HepG2 (cell line): ENCODE measurements around the gene SPTBN2. TPM values are rescaled to one million over a fixed set of nuclear protein-coding genes. Genes with fewer than 3 reads are reported as not detected.
A peak's percentile ranks its signal among the peaks of the same experiment; 100 is the strongest.

ENCODE experiments used
- HMG20A ChIP-seq: IDR thresholded peaks from 2 replicates; pipeline ENCODE4 v1.6.1; 2016; ENCODE audit warnings: borderline replicate concordance
- HNRNPLL ChIP-seq: fragments of 200-400 bp; formaldehyde crosslinking; IDR thresholded peaks from 2 replicates; pipeline ENCODE4 v1.6.1; 2017; ENCODE audit warnings: mild to moderate bottlenecking, low read depth, low read length; ENCODE audit not compliant: poor library complexity, severe bottlenecking
- KAT8 ChIP-seq: IDR thresholded peaks from 2 replicates; pipeline ENCODE4 v1.6.1; 2016; ENCODE audit warnings: missing genetic modification reagents, missing compliant biosample characterization
- KDM5B ChIP-seq: sonication (generic); formaldehyde crosslinking; IDR thresholded peaks from 2 replicates; pipeline ENCODE4 v1.4.0; 2020; ENCODE audit warnings: missing genetic modification reagents, mild to moderate bottlenecking, borderline replicate concordance
- ONECUT2 ChIP-seq: sonication (generic); formaldehyde crosslinking; IDR thresholded peaks from 2 replicates; pipeline ENCODE4 v1.4.0; 2020; ENCODE audit warnings: missing genetic modification reagents
- PATZ1 ChIP-seq: sonication (generic); formaldehyde crosslinking; IDR thresholded peaks from 2 replicates; pipeline ENCODE4 v1.4.0; 2020; ENCODE audit warnings: missing genetic modification reagents
- SALL1 ChIP-seq: sonication (generic); formaldehyde crosslinking; IDR thresholded peaks from 2 replicates; pipeline ENCODE4 v1.8.0; 2022; ENCODE audit warnings: mild to moderate bottlenecking, missing genetic modification reagents
- SUZ12 ChIP-seq: fragments of 150-350 bp; IDR thresholded peaks from 2 replicates; pipeline ENCODE4 v1.6.1; 2014; ENCODE audit warnings: low read depth, low read length
- ZBTB38 ChIP-seq: sonication (generic); formaldehyde crosslinking; IDR thresholded peaks from 2 replicates; pipeline ENCODE4 v1.5.1; 2020; ENCODE audit warnings: mild to moderate bottlenecking, missing genetic modification reagents
- ZBTB39 ChIP-seq: sonication (generic); formaldehyde crosslinking; IDR thresholded peaks from 2 replicates; pipeline ENCODE4 v1.5.0; 2020; ENCODE audit warnings: missing genetic modification reagents
- ZFP82 ChIP-seq: sonication (generic); formaldehyde crosslinking; IDR thresholded peaks from 2 replicates; pipeline ENCODE4 v1.5.1; 2020; ENCODE audit warnings: mild to moderate bottlenecking, missing genetic modification reagents, borderline replicate concordance
- ZFYVE20 ChIP-seq: sonication (generic); formaldehyde crosslinking; IDR thresholded peaks from 2 replicates; pipeline ENCODE4 v1.8.0; 2023; ENCODE audit warnings: low read depth, mild to moderate bottlenecking, moderate library complexity, missing genetic modification reagents, borderline replicate concordance
- ZNF275 ChIP-seq: sonication (generic); formaldehyde crosslinking; IDR thresholded peaks from 2 replicates; pipeline ENCODE4 v1.8.0; 2022; ENCODE audit warnings: missing genetic modification reagents, mild to moderate bottlenecking, inconsistent platforms, borderline replicate concordance
- ZNF280D ChIP-seq: sonication (generic); formaldehyde crosslinking; IDR thresholded peaks from 2 replicates; pipeline ENCODE4 v1.5.1; 2020; ENCODE audit warnings: mild to moderate bottlenecking, missing genetic modification reagents
- ZNF335 ChIP-seq: sonication (generic); formaldehyde crosslinking; IDR thresholded peaks from 2 replicates; pipeline ENCODE4 v1.4.0; 2020; ENCODE audit warnings: missing genetic modification reagents
- ZNF446 ChIP-seq: sonication (generic); formaldehyde crosslinking; IDR thresholded peaks from 2 replicates; pipeline ENCODE4 v1.5.0; 2020; ENCODE audit warnings: mild to moderate bottlenecking, missing genetic modification reagents
- ZNF549 ChIP-seq: sonication (generic); formaldehyde crosslinking; IDR thresholded peaks from 2 replicates; pipeline ENCODE4 v1.5.0; 2020; ENCODE audit warnings: missing genetic modification reagents
- ZNF841 ChIP-seq: sonication (generic); formaldehyde crosslinking; IDR thresholded peaks from 2 replicates; pipeline ENCODE4 v1.8.1; 2023; ENCODE audit warnings: missing genetic modification reagents, borderline replicate concordance
- polyA plus RNA-seq, 8 experiments: library from polyadenylated mRNA; depleted of rRNA in 3 of 8; stranded (reverse) in 7 of 8; unstranded in 1 of 8; fragments of >200 nt; fragmentation: Illumina TruSeq in 4 of 8; extraction: Trizol in 4 of 8; gene quantifications; 2 replicates each; pipeline versions ENCODE4 v1.2.1 to v1.2.3, GENCODE V29; 2011 to 2016; ENCODE audit warnings: low read depth in 4 of 8, missing spikeins in 1 of 8, mixed read lengths in 1 of 8; ENCODE audit not compliant: insufficient read depth in 1 of 8
- total RNA-seq, 5 experiments: library from RNA; depleted of rRNA; stranded (reverse); fragments of >200 nt; fragmentation: Illumina TruSeq; extraction: Trizol; gene quantifications; 2 replicates each; pipeline ENCODE4 v1.2.3, GENCODE V29; 2016; ENCODE audit warnings: low read depth in 1 of 5

Gene SPTBN2
- total and polyA plus RNA-seq, 2 of the 13 experiments (the other 11 are each of a cell fraction or from before 2014, with no cell fraction given): 0.65 to 4.0 TPM

- 0 out of 2 replicates have a peak, but pooled peaks have one; percentile 61 for TF ChIP-seq ZNF275 (CRISPR knock-in tag)
- peak; percentile 45 for TF ChIP-seq HNRNPLL
- TF ChIP-seq ZNF446: 0 out of 2 replicates have a peak, but pooled peaks have one; percentile 71
- TF ChIP-seq KAT8 (CRISPR knock-in tag): peak; percentile 74
- TF ChIP-seq ZNF549 (CRISPR knock-in tag): no peak
- 0 out of 2 replicates have a peak, but pooled peaks have one; percentile 4 for TF ChIP-seq ZBTB38
- TF ChIP-seq SALL1 (CRISPR knock-in tag): peak; percentile 78
- TF ChIP-seq ZFYVE20: peak; percentile 63; the same call in 1 of the 2 replicates
- TF ChIP-seq SUZ12: no peak
- no peak; the same call in 1 of the 2 replicates for TF ChIP-seq ZNF335 (CRISPR knock-in tag)
- no peak for TF ChIP-seq ZBTB39 (CRISPR knock-in tag)
- peak; percentile 61 for TF ChIP-seq KDM5B (CRISPR knock-in tag)
- peak; percentile 38; the same call in 1 of the 2 replicates for TF ChIP-seq PATZ1
- TF ChIP-seq ONECUT2 (CRISPR knock-in tag): no peak
- TF ChIP-seq HMG20A (CRISPR knock-in tag): 0 out of 2 replicates have a peak, but pooled peaks have one; percentile 13
- no peak for TF ChIP-seq ZNF841
- 0 out of 2 replicates have a peak, but pooled peaks have one; percentile 89 for TF ChIP-seq ZFP82 (CRISPR knock-in tag)
- TF ChIP-seq ZNF280D (CRISPR knock-in tag): peak; percentile 60; the same call in 1 of the 2 replicates
Measured at GRCh38 chr11:66744485-66745355, 15.7 kb upstream of the SPTBN2 start (continued).
